Peyer's patch (tissue), 4 donors: ENCODE measurements around the gene LAPTM5. TPM values are rescaled to one million over a fixed set of nuclear protein-coding genes. Genes with fewer than 3 reads are reported as not detected.

ENCODE experiments used
- DNase-seq, 3 donors: peaks; one replicate each; pipeline ENCODE4 v3.0.0-alpha.2; 2017 to 2019
- H3K27ac ChIP-seq, 4 donors: fragments of 200-600 bp; sonication (generic); one replicate each; pipeline ENCODE4 v1.5.1; 2016 to 2019
- H3K27me3 ChIP-seq, 2 donors: fragments of 200-600 bp; sonication (generic); one replicate each; pipeline ENCODE4 v1.5.1; 2019
- H3K36me3 ChIP-seq, 3 donors: fragments of 200-600 bp; sonication (generic); one replicate each; pipeline ENCODE4 v1.5.1; 2016 to 2019
- H3K4me1 ChIP-seq, 4 donors: fragments of 200-600 bp; sonication (generic); one replicate each; pipeline ENCODE4 v1.5.1; 2016 to 2019
- H3K4me3 ChIP-seq, 4 donors: fragments of 200-600 bp; sonication (generic); 1 replicate in 3 of 4; 2 replicates in 1 of 4; pipeline ENCODE4 v1.5.1; 2016 to 2019; ENCODE audit warnings: mild to moderate bottlenecking in 1 of 4
- H3K9me3 ChIP-seq, 4 donors: fragments of 200-600 bp; sonication (generic); one replicate each; pipeline ENCODE4 v1.5.1; 2016 to 2019; ENCODE audit warnings: mild to moderate bottlenecking in 1 of 4
- POLR2A ChIP-seq, 2 donors: fragments of 450-650 bp; IDR thresholded peaks; one replicate each; pipeline ENCODE4 v1.5.1; 2017; ENCODE audit warnings: antibody characterized with exemption in 2 of 2, mild to moderate bottlenecking in 2 of 2, moderate library complexity in 2 of 2
- total RNA-seq, 4 donors: library from RNA; depleted of rRNA; stranded (reverse); fragments of >200 nt; gene quantifications; one replicate each; pipeline ENCODE4 v1.1.0, GENCODE V29; 2016
- TF ChIP-seq, protein P1 (sequence below), 6 experiments: fragments of 450-650 bp in 4 of 6; fragments of 200-600 bp in 2 of 6; sonication (generic) in 1 of 6; IDR thresholded peaks; one replicate each; pipeline ENCODE4 v1.5.1; 2017 to 2019; ENCODE audit warnings: antibody characterized with exemption in 6 of 6, mild to moderate bottlenecking in 3 of 6, moderate library complexity in 1 of 6

LAPTM5 gene
- total RNA-seq, 4 donors from 2014 or later = 10.3 to 77.6 (median 18.3) TPM

DNA sequence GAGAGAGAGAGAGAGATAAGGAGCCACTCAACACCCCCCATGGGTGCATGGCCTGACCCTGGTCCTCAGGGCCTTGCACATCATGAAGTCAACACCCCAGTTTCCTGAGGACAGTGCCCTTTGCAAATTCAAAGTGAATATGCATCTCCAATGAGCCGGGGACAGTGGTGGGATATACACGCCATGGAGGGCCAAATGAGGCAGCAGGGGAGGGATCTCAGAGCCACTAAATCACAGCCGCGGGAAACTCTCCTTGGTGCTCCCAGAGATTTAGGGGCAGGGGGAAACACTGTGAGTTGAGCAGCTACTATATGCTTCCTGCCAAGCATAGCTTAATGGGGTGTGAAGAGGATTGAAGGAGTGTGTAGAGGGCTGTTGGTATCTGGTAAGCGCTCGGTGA, 69.7 kb downstream of the LAPTM5 start:
- no peaks in the 10 kb centered on the region for H3K36me3 ChIP-seq
- H3K27me3 ChIP-seq = peaks cover 0 to 9% of the 10 kb centered on the region in 2 donors
- H3K4me3 ChIP-seq = no peak overlapping the region
- DNase-seq = peak in 2 of 3 donors; percentile 7 to 8
- H3K4me1 ChIP-seq = peaks cover 0 to 7% (median 0%) of the 10 kb centered on the region in 4 donors
- no peak overlapping the region for H3K27ac ChIP-seq
- H3K9me3 ChIP-seq = no peaks in the 10 kb centered on the region
- TF ChIP-seq POLR2A (IDR thresholded peaks at IDR 0.05) = no peak
- TF ChIP-seq, protein P1, sequence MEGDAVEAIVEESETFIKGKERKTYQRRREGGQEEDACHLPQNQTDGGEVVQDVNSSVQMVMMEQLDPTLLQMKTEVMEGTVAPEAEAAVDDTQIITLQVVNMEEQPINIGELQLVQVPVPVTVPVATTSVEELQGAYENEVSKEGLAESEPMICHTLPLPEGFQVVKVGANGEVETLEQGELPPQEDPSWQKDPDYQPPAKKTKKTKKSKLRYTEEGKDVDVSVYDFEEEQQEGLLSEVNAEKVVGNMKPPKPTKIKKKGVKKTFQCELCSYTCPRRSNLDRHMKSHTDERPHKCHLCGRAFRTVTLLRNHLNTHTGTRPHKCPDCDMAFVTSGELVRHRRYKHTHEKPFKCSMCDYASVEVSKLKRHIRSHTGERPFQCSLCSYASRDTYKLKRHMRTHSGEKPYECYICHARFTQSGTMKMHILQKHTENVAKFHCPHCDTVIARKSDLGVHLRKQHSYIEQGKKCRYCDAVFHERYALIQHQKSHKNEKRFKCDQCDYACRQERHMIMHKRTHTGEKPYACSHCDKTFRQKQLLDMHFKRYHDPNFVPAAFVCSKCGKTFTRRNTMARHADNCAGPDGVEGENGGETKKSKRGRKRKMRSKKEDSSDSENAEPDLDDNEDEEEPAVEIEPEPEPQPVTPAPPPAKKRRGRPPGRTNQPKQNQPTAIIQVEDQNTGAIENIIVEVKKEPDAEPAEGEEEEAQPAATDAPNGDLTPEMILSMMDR (IDR thresholded peaks at IDR 0.05) = no peak

DNA sequence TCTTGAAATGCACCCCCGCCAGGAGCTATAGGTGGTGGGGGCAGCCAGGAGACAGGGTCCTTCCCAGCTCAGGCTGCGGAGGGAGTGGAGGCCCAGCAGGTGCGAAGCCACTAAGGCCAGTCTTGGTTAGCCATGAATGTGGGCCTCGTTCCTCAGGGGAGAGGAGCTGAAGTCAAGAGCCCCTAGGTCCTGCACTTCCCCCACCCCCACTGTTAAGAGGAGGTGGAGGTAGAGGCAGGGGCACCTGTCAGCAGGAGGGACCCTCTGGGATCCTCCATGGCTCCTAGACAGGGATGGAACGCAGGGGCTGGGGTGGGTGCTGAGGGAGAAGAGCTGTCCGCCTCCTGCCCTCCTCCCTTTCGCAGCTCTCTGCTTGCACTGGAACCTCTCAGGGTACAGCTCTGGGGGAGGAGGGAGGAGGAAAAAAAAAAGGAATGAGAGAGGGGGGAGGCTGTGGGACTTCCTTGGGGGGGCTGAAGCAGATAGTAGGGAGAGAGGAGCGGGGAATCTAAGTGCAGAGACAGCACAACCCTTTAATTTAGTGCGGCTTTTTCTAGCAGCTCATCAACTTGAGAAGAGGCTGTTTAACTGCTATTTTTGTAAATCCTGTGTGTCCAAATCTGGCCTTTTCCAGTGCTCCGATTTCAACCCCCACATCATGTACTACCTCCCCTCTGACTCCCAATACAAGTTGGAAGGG, 71.2 kb downstream of the LAPTM5 start:
- no peak overlapping the region for H3K27ac ChIP-seq
- peaks cover 0 to 9% of the 10 kb centered on the region in 2 donors for H3K27me3 ChIP-seq
- H3K36me3 ChIP-seq = no peaks in the 10 kb centered on the region
- no peak overlapping the region for H3K4me3 ChIP-seq
- peaks cover 0 to 7% (median 0%) of the 10 kb centered on the region in 4 donors for H3K4me1 ChIP-seq
- peak in 1 of 3 donors; percentile 39 for DNase-seq
- H3K9me3 ChIP-seq = no peaks in the 10 kb centered on the region
- no peak for TF ChIP-seq POLR2A (IDR thresholded peaks at IDR 0.05)
- TF ChIP-seq, protein P1 (IDR thresholded peaks at IDR 0.05) = no peak

DNA sequence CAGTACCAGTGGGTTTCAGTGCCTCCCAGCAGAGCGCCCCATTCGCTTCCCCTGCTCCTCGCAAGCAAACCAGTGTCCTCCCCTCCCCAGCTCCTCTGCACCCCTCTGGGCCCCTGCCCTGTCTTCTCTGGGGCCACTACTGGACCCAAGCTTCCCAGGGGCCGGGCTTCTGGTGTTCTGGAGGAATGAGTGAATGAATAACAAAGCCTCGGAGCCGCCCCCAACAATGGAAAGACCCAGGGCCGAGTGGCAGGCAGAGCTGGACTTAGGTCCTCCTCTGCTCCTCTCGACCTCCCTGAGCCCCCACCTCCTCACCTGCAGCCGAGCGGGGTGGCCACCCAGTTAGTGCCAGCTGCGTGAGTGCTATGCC, 71.8 kb downstream of the LAPTM5 start:
- TF ChIP-seq, protein P1 (IDR thresholded peaks at IDR 0.05) = no peak
- TF ChIP-seq POLR2A (IDR thresholded peaks at IDR 0.05) = no peak
- no peaks in the 10 kb centered on the region for H3K36me3 ChIP-seq
- DNase-seq = no peak
- H3K27me3 ChIP-seq = peaks cover 0 to 9% of the 10 kb centered on the region in 2 donors
- no peaks in the 10 kb centered on the region for H3K9me3 ChIP-seq
- peak overlapping the region in 2 of 4 donors; percentile 18 to 35 for H3K4me3 ChIP-seq
- H3K4me1 ChIP-seq = peaks cover 0 to 7% (median 0%) of the 10 kb centered on the region in 4 donors
- H3K27ac ChIP-seq = peak overlapping the region in 1 of 4 donors; percentile 23

DNA sequence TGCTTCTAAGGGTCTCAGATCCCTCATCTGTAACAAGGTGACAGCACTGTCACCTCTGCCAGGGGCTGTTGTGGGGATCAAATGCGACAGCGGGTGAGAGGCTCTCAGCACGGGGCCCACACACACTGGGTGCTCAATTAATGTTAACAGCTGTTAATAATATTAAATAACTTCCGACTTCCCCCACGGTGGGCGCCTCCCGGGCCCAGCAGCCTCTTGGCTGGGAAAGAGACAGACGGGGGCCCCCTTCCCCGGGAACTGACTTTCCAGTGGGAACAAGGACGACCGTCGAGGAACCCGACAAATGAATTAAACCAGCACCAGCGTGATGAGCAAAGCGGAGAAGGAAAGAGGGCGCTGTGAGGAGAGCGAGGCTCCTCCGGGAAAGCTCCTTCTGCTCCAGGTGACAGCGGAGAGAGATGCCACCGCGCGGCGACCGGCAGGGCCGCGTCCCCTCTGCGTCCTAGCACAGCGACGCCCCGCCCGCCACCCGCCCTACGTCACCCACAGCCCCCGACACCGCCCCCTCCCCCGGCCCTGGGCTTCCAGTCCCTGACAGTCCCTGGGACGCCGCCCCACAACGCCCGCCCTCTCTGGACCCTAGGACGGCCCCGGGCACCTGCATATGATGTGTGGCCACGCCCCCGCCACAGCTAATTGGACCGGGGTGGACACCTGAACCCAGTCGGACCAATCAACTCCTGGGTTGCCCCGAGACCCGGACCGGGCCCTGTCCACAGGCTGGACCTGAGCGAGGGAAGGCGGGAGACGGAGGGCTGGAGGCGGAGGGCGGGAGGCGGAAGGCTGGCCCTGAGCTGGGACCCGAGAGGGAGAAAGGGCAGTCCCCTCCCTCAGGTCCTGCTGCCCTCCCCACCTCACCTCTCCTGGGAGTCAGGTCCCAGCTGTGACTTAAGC, 72.4 kb downstream of the LAPTM5 start:
- no peaks in the 10 kb centered on the region for H3K36me3 ChIP-seq
- TF ChIP-seq, protein P1 (IDR thresholded peaks at IDR 0.05) = peak in 1 of 6 experiments; percentile 37
- peak in 1 of 2 donors; percentile 44 for TF ChIP-seq POLR2A (IDR thresholded peaks at IDR 0.05)
- DNase-seq = peak in 2 of 3 donors; percentile 91 to 94
- H3K27me3 ChIP-seq = peaks cover 0 to 9% of the 10 kb centered on the region in 2 donors
- H3K4me1 ChIP-seq = peaks cover 0 to 7% (median 0%) of the 10 kb centered on the region in 4 donors
- H3K4me3 ChIP-seq = peak overlapping the region in 3 of 4 donors; percentile 18 to 35 (median 20)
- peaks cover 0 to 1% (median 0%) of the 10 kb centered on the region in 4 donors for H3K9me3 ChIP-seq
- H3K27ac ChIP-seq = peak overlapping the region in 1 of 4 donors; percentile 23

DNA sequence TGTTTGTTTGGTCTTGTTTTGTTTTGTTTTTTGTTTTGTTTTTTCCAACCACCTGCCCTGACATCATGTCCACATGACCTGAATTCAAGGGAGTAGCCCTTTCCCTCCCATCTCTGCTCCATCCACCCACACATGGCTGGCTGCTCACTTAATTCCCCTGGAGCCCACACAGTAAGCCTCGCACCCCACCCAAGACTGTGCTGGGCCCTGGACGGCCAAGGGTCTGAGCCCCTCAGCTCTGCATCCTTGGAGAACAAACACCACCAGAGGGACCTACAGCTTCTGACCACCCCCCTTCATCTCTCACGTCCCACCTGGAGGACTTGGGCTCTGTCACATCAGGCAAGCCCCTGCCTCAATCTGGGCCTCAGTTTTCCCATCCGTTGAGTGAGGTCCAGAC, 73.3 kb downstream of the LAPTM5 start:
- H3K27ac ChIP-seq = no peak overlapping the region
- TF ChIP-seq, protein P1 (IDR thresholded peaks at IDR 0.05) = no peak
- no peak for TF ChIP-seq POLR2A (IDR thresholded peaks at IDR 0.05)

More for the DNA sequence above, 73.3 kb downstream of the LAPTM5 start:
- Histone ChIP-seq H3K4me3 (no peak overlapping the region), H3K4me1 (peaks cover 0 to 7% (median 0%) of the 10 kb centered on the region in 4 donors), H3K36me3 (no peaks in the 10 kb centered on the region), H3K27me3 (peaks cover 0 to 9% of the 10 kb centered on the region in 2 donors), H3K9me3 (peaks cover 0 to 10% (median 0%) of the 10 kb centered on the region in 4 donors)
- DNase-seq = peak in 1 of 3 donors; percentile 23
